ENCODE measurements around the gene LRRC4.
A peak's percentile ranks its signal among the peaks of the same experiment; 100 is the strongest.

The LRRC4 gene

DNA sequence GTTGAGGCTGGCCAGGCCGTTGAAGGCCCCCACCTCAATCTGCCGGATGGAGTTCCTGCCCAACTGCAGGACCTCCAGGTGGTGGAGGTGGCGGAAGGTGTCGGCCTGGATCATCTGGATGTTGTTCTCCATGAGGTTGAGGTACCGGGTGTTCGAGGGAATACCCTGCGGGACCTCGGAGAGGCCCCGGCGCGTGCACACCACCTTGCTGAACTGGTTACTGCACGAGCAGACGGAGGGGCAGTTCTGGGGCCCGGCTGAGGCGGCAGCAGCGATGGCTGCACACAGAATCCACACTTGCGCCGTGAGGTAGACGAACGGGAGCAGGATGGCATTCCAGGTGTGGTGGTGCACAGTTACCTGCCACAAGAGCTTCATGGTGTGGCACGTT is 979 bp downstream of the LRRC4 start:
- peak; percentile 48 for DNase-seq

DNA sequence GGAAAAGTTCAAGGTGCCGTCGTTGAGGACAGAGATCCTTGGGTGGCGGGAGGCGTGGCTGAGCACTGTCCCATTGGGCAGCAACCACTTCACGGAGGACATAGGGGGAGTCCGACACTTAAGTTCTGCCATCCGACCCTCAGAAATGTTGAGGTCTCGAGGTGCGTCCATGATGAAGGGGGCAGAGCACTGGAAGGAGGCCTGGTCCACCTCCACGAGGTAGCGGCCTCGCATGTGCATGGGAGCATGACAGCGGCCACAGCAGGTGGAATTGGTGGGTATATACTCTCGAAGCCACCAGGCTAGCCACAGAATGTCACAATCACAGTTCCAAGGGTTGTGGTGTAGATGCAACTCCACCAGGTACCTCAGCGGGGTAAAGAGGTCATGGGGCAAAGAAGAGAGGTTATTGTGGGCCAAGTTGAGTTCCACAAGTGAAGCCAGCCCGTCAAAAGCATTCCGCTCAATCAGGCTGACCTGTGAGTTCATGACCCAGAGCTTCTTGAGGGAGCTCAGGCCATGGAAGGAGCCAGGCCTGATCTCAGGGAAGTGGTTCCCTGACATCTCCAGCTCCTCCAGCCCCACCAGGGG is 1.7 kb downstream of the LRRC4 start:
- DNase-seq: no peak

DNA sequence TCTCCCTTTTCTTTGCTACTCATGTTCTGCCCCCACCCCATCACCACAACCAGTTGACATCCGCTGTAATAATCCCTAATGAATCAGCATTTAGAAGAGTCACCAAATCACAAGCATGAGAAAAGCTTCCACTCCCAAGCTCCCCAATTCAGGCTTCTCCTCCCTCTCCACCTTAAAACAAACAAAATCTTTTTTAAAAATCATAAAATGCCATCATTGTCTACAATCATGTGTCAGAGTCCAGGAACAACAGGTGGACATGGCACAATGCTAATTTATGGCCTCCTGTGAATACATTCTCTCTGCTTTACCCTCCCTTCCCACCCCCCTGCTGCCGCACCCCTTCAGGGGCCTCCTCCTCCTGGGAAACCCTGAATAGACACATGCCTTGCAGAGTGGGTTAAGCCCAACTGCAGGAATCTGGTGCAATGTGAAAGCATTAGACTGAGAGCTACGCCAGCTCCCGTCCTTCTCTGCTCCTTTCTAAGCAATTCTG is 3.7 kb downstream of the LRRC4 start:
- no peak for DNase-seq

DNA sequence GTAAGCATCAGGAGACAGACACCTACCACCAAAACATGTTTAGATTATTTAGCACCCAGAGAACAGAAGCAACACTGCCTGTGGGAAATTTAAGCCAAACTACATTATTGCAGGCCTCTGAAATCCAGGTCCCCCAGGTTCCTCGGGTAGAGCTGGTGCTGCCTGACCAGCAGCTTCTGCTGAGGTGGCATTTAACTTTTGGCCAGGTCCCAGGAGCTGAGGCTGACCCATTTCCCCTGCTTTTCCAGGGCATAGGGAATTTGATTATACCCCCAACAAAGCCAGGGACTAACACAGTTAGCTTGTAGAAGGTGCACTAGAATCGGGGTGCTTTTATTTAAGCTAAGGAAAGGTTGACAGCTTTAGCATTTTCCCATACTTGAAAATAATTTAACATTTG is 4.7 kb downstream of the LRRC4 start:
- DNase-seq: no peak

DNA sequence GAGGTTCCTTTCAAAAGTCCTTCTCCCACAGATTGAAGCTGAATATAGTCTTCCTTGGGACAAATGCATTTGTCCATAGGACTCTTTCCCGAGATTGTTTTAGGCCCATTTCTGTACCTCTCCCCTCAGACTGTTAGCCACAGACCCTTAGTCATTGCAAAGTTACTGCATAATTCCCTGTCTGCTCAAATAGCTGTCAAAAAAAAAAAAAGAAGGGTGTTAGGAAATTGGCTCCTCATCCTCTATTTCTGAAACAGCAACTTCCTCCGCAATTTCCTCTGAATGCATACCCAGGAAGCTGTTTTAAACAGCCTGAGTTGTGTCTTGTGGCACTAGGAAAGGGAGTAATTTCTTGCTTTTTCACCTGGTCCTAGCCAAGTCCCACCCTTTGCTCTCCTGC is 5.4 kb downstream of the LRRC4 start:
- DNase-seq: no peak

DNA sequence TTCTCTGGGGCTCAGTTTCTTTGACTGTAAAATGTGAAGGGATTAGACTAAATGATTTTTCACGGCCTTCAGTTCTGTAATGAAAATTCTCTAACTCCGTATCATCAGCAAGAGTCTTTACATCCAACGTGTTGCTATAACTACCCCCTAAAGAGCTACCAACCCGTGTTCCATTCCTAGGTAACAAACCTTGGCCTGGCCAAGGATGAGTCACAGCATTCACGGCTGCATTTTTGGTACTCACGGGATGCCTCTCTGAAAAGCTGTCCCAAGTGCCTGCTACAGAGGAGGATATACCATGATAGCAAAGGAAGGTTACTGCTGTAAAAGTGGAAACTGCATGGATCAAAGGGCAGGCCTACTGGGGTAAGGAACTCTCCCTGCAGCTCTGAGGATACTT is 5.9 kb downstream of the LRRC4 start:
- DNase-seq: no peak

DNA sequence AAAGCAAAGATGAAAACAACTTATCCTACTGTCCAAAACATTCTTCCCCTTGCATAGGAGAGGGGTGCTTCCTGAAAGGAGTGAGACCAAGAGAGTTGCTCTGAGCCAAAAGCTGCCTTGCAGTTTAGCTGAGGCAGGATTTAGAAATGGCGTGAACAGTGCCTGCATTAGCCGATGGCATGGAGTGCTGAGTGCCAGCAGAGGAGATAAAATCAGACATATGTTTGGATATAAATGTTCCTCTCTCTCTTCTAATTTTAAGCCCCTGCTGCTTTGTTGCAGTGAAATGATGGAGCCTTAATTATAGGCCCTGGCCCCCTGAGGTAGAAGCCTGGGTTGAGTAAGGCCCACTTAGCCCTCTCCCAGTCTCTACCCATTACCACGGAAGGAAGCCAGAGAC is 7.1 kb downstream of the LRRC4 start:
- DNase-seq: no peak

DNA sequence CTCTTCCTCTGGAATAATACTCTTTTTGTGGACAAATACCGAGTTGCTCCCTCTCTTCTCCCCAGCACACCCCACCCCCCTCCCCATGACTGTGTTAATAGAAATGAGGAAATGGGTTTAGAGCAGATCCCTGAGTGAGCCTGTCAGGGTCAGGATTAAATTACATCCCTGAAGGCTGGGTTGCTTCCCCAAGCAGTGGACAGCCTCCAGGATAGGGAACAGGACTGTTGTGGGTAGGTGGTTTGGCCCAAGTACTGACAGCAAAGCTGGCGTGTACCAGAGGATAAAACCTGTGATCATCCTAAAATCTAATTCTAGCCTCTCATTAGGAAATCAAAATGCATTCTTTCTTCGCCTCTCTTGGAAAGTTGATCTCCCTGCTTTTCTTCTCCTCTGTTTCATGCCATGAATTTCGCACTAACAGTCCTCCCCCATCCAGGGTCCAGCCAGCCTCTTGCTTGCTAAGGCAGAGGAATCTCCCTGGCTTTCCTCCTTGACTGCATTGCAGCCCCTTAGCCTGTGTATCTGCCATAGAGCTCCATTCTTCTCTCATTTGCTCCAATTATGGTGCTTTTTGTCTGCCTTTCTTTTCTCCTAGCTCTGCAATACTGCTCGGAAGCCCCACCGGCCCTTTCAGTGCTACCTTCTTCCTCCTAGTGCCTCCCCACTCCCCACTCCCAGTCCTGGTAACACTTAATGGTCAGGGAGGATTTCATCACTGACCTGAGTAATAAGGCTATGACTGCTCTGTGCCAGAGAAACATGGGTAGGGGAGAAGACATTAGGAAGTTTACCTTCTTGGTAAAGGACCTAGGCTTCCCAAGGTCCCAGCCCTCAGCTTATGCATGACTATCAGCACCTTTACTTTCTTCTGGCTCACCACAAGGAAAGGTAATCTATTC is 8.4 kb downstream of the LRRC4 start:
- no peak for DNase-seq

DNA sequence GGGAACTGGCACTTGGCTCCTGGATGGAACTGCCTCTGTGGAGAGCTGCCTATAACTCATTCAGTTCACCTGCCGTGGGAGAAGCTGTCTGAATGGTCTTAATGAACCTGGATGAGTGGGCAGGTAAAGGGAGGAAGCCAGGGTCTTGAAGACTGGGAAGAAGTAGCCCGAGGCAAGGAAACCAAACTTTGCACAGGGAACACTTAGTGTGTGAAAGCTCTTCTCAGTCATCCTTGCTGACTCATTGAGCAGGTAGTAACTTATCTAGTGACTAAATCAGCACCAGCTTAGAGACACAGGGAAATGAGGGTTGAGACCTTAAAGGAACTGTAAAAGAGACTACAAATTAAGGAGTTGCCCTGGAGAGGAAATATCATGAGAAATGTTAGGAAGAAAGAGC is 9.9 kb downstream of the LRRC4 start:
- DNase-seq: no peak

DNA sequence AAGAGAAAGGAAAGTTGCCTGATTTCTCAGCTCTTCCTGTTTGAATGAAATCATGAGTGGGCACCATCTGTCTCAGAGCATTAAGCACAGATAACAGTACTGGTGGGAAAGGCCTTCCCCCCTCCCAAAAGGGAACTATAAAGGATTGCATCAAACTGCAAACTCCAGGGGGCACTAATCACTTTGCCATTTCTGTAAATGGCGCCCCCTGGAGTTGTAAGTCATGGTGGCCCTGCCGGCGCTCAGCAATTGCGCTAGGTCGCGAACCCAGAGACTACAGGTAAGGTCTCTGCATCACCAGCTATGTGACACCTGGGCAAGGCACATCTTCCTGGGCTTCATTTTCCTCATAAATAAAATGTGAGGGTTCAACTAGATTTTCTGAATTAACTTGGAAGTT is 11.1 kb downstream of the LRRC4 start:
- DNase-seq: no peak

DNA sequence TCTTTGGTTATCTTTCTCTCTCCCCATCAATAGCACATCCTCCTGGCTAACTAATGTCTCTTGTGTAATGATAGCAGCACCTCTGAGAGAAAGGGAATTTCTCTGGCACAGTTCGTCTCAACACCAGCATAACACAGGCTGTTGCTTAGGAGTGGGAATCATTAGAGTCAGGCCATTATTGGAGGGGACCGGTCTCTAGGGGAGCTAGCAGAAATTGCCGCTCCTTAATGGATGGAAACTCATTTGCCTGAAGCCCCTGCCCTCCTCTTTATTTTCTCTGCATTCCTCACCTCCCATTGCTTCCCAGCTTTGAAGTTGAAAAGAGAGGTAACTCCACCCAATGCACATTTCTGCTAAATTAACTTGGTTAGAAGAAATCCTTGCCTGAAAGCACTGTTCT is 11.9 kb downstream of the LRRC4 start:
- no peak for DNase-seq

DNA sequence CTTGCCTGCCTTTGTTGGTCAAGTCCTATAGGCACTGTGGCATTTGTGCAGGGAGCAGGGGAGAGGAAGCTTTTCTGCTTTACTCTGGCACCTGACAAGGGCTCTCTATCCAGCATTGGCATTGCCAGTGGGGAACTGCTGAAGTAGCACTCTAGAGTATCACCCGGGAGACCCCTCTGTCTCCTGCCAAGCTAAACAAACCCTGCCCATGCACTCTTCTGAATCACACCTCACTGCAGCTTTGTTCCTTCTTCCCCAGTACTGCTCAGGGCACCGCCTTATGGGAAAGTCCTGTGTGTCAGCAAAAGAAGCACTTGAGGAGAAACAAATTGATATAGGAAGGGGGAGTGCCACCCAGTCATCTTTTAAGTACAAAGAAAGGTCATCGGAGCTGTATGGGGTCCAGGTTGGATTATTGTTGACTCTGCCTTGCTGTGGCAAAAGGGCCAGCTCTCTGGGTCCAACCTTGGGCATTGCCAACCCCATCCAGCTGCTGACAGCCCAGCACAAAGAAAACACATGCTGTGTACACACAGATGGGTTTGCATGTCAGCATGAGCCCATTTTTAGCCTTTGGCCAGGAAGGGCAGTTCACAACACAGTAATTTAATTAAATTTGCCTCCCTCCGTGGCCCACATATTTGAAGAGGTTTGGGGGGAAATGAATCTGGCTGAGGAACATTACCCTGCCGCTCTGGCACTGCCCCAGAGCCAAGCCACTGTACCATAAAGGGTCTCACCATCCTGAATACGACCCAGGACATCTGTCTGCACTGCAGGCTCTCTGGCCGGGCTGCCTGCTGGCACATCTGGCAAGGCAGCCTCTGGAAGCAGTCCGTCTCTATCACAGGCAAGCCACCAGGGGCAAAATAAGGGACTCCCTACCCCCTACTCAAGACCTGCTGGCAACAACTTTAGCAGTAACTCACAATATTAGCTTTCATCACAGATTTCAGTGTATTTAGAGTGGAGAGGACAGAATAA is 13.1 kb downstream of the LRRC4 start:
- no peak for DNase-seq

DNA sequence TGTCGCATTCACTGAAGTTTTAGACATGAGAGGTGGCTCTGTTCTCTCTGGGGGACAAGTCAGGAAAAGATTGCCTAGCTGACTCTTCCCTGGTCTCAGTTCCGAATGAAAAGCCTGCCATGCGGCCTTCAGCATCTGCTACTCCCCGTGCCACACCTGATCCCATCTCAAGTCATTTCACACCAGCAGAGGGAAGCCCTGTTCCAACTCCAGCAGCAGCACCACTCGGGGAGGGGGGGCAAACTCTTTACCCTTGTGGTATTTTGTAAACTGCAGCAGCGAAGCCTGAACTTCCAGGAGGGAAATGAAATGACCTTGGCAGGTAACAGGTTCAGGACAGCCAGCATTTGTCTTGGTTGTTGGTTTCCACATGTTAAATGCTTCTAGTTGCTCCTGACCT is 13.8 kb downstream of the LRRC4 start:
- no peak for DNase-seq

DNA sequence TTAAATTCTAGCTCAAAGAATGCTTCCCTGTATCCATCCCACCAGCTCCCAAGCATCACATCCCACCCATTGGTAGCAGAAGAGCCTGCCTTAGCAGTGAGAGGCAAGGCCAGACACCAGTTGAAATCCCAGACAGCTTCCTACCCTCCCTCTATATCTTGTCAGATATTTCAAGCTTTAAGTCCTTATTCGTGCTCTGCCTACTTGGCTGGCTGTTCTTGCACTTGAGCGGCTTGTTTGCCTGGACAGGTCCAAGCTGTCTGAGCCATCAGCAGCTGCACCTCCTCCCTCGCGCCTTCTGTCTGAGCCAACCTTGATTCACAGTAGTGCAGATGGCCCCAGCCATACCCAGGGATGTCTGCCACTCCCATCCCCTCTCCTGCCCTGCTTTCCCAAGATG is 16.4 kb downstream of the LRRC4 start:
- no peak for DNase-seq

DNA sequence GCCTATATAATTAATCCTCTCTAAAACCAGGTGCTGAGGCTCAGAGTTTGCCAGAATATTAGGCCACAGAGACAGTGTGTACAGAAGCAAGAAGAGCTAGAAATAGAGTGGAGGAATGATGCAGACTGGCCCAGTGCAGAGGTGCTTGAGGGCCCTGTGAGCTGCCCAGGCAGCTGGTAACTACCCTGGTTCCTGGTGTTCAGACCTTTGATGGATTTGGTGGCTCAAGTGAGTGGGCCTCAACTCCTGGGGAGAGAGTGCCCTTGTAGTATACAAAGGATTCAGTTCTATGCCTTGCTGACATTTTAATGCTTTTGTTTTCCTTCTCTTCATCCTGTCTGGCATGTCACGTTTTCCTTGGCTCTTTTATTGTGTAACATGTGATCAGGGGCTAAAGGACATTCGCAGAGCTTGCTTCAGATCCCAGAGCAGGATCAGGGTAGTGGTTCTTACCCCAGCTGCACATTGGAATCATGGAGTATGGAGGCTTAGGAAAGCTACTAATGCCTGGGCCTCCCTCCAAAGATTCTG is 20.0 kb downstream of the LRRC4 start:
- no peak for DNase-seq

DNA sequence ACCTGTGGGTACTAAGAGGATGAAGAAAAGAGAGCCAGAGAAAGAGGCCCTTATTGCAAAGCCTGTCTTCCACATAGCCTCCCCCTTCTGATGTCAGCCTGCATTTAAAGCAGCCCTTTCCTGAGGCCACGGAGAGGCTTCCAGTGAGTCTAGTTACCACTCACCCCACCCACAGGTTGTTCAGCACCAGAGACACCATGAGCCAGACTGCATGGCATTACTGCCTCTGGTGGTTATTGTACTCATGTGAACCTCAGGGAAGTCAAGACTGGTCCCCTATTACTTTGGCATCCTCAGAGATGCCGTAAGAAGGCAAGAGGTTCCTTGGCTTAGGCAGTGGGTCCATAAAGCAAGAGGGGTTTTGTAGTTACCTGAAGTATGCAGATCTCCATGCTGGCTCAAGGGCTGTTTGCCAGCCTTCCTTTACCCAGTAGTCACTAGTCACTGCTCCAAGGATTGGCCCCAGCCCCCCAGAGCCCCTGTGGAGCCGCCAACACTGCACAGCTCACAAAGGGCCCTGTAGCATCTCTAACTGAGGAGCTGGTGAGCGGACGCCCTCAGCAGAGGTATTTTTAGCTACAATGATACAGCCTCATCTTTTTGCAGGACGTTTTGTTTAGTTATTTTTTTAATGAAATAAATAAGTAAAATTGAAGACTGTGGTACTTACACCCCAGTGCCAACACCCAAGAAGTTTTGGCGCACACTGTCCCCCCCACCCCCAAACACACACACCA is 20.7 kb downstream of the LRRC4 start:
- DNase-seq: no peak

DNA sequence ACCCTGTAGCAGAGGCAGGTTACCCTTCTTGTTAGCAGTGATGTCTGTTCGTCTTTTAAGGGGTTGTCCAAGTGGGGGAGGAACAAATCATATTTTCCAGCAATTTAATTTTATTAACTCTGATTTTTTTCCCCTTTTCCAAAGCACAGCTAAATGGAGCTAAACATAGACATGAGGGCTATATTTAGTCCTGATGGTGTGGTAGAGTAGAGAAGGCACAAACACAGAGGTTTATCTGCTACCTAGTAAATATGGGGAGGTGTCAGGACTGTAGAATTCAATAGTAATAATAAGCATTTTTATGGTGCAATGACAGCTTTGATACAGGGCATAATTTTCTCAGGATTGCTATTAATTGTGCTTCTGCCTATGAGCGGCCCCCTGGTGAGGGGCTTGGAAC is 22.5 kb downstream of the LRRC4 start:
- no peak for DNase-seq

DNA sequence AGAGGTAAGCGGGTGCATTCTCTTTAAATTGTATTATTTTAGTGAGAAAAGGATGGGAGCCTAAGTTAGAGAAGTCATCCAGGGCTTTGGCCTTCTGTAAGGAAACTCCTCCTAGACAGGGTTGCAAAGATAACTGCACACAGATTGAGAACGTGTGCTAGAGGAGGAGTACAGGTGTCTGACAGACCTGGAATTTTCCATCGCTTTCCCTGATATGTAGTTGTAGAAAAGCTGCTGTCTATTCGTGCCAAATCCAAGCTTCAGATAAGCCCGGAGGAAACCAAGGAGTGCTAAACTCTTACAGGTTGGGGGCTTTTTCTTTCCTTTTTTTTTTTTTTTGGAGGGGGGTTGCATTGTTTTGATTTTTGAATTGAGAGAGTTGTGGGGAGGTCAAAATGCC is 23.1 kb downstream of the LRRC4 start:
- no peak for DNase-seq

DNA sequence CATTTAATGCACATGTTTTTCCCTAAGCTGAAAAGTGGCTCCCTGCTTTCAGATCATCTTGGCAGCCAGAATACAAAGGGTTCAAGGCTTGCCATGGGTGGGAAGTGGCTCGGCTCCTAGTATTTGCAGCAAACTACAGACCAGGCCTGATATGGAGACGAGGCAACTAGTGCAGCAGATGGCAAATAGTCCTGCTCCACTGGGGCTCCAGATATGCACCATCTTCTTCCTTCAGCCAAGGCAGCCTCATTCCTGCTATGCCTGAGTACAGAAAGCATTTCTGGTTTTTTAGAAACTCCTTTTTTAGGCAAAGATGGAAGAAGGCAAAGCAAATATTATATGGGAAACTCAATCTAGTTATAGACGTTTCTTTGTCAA is 23.9 kb downstream of the LRRC4 start:
- DNase-seq: no peak

DNA sequence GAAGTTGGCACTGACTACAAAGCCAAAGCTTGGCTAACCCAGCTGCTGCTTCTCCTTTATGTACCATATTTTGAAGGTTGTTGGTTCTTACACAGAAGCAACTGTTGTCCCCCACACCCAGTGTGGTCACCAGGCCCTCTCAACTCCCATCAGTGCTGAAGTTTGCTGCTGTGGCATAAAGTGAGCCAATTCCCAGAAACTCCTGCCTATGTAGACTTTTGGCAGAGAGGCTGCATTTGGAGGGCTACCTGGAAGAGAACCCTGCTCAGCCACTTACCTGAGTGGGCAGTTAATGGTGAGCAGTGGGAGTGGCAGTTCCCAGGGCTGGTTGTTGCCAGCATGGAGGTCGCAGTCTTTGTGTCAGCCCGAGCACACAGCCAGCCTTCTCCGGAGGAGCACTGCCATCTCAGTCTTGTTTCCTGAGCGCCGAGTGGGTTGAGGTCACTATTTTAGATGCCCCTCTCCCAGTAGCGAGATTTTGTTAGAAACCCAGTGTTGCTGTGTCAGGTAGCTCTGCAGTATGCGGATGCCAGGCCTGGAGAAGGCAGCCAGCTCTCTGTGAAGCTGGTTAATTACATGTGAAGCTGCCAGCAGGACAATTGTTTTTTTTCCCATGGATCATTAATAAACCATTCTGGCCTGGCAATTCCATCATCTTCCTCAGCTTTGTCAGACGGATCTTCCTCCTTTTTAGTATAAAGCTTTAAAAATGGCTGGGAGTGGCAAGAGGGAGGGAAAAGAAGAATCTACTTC is 24.5 kb downstream of the LRRC4 start:
- no peak for DNase-seq

DNA sequence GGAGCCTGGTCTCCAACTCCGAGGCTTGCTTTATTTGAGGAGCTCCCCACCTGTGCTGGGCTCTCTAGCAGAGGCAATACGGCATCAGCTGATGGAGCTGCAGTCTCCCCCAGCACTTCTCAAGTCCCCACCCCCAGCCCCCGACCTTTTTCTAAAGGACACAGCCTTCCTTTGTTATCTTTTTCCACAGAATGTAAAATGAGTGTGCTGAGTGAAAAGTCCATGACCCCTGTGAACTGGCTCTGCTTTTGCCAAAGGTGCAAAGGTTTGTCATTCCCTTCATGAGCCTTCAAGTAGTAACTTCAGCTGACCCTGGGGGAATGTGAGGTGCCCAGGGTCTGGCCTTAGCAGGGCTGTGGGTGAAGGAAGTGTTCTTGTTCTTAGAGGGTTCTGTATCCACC is 25.5 kb downstream of the LRRC4 start:
- no peak for DNase-seq

DNA sequence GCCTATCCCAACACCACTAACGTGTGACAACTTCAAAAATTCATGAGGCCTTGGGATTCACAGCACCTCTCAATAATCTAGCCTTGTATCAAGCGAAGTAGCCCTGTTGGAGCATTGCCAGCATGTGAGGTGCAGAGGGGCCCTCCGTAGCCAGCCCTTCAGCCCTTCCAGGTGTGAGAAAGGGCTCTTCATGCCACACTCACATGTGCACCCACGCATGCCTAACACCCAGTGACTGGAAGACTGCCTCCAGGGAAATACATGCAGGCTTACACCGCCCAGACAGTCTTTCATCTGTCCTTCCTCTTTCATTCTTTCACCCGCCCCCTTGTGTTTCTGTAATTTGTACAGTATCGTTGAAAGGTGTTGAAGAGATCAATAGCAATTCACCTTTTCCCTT is 26.1 kb downstream of the LRRC4 start:
- DNase-seq: no peak
